ENCODE measurements around the gene TMEM9. TPM values are rescaled to one million over a fixed set of nuclear protein-coding genes. Genes with fewer than 3 reads are reported as not detected.

Gene TMEM9
- total and polyA plus RNA-seq, 2 of the 8 experiments (the other 6 are each of a cell fraction or from before 2014, with no cell fraction given): 79.9 to 181 TPM

DNA sequence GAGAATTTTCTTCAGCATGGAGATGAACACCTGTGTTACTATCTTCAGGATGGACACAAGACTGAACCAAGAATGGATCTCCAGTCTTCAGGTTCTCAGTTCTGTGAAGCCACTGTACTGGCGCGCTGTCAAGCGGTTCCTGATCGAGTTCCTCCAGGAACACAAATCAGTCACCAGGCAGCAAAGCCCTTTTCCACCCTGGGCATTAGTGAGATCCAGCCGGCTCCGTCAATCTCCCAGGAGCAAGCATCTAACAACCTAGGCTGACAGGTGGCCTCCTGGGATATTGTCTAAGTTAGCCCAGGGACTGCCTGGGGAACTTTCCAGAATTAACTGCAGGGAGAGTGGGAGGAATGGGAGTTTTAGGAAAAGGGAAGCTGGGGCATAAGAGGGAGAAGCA, 26.6 kb upstream of the TMEM9 start:
- Histone ChIP-seq H3K56ac (replicated peaks; ENCODE audit: insufficient read length, low read depth, low read length) (no peak overlapping the region), H3K9ac (replicated peaks in 1 of 4; ENCODE audit: extremely low read depth in 1 of 4, low read depth in 3 of 4, low read length in 3 of 4) (no peak overlapping the region), H3K4me2 (ENCODE audit: insufficient read depth in 1 of 2, low read depth in 2 of 2, low read length in 2 of 2) (no peak overlapping the region), H3K9me3 (ENCODE audit: insufficient read depth in 2 of 2, low read depth in 1 of 2, low read length in 1 of 2) (no peaks in the 10 kb centered on the region), H4K91ac (replicated peaks; ENCODE audit: insufficient read length, low read length) (no peak overlapping the region), H3K79me2 (ENCODE audit: control insufficient read depth in 1 of 2, insufficient read depth in 2 of 2, low read length in 2 of 2) (no peaks in the 10 kb centered on the region), H2BK5ac (ENCODE audit: low read depth, low read length) (no peak overlapping the region), H2BK15ac (ENCODE audit: low read length) (no peak overlapping the region), H2AFZ (ENCODE audit: low read length) (no peak overlapping the region), H2BK12ac (ENCODE audit: low read depth, low read length) (no peak overlapping the region), H4K20me1 (replicated peaks in 1 of 2; ENCODE audit: control insufficient read depth in 1 of 2, insufficient read depth in 2 of 2, low read length in 2 of 2) (no peaks in the 10 kb centered on the region), H3K18ac (ENCODE audit: extremely low read depth, low read length) (no peak overlapping the region), H3K36me3 (ENCODE audit: control insufficient read depth in 2 of 4, insufficient read depth in 4 of 4, low read length in 3 of 4) (no peaks in the 10 kb centered on the region; a peak in 1 of 8 replicates), H3K79me1 (ENCODE audit: low read depth, low read length) (no peaks in the 10 kb centered on the region), H3K27ac (ENCODE audit: low read depth, low read length) (no peak overlapping the region), H3K27me3 (replicated peaks in 1 of 4; ENCODE audit: control insufficient read depth in 3 of 4, extremely low read depth in 1 of 4, insufficient read depth in 3 of 4, low read length in 3 of 4) (no peaks in the 10 kb centered on the region), H3K4me3 (ENCODE audit: extremely low read depth in 1 of 4, insufficient read depth in 2 of 4, low read depth in 3 of 4, low read length in 4 of 4) (no peak overlapping the region), H2BK120ac (replicated peaks; ENCODE audit: low read depth, low read length) (no peak overlapping the region), H4K8ac (ENCODE audit: extremely low read depth, insufficient read depth, low read length) (no peak overlapping the region), H3K14ac (ENCODE audit: insufficient read length) (no peak overlapping the region), H4K5ac (ENCODE audit: insufficient read length, low read depth, low read length) (no peak overlapping the region), H3K23ac (ENCODE audit: insufficient read length) (no peak overlapping the region), H2BK20ac (ENCODE audit: low read length) (no peak overlapping the region), H3K23me2 (ENCODE audit: low read depth, low read length) (no peaks in the 10 kb centered on the region; the same call in 1 of the 2 replicates), H2AK5ac (ENCODE audit: low read depth, low read length) (no peak overlapping the region), H3K4ac (replicated peaks; ENCODE audit: insufficient read length, low read depth, low read length) (no peak overlapping the region), H3K4me1 (replicated peaks in 1 of 4; ENCODE audit: control insufficient read depth in 3 of 4, insufficient read depth in 4 of 4, low read length in 3 of 4) (peaks cover 0 to 5% (median 0%) of the 10 kb centered on the region in 4 experiments; a peak in 3 of 7 replicates)
- ChIA-PET CTCF (ENCODE audit: partially characterized antibody) (interaction anchor here (0.7 to 2.0 kb wide), 4 partner anchors 11 to 205 kb away, joined by 4 to 10 read pairs (median 4); partner anchors contain the start of gene TMEM9), POLR2A (ENCODE audit: partially characterized antibody) (interaction anchor here (1.0 to 1.2 kb wide), 2 partner anchors 11 to 15 kb away, joined by 3 read pairs; no protein-coding TSS in a partner anchor)
- no peak for FAIRE-seq
- no peak for TF ChIP-seq ZNF274 (IDR thresholded peaks at IDR 0.05; ENCODE audit: borderline replicate concordance, extremely low read depth, low read length)
- no peak for TF ChIP-seq CEBPB (IDR thresholded peaks at IDR 0.05; ENCODE audit: low read depth, low read length)
- TF ChIP-seq RBBP5 (IDR thresholded peaks at IDR 0.05; ENCODE audit: borderline replicate concordance, low read depth, low read length): no peak
- no peak for TF ChIP-seq YY1 (IDR thresholded peaks at IDR 0.05; ENCODE audit: low read depth, low read length)
- no peak for TF ChIP-seq CTBP2 (IDR thresholded peaks at IDR 0.05; ENCODE audit: borderline replicate concordance, insufficient read depth, insufficient read length, low read length)
- no peak for TF ChIP-seq POU5F1 (IDR thresholded peaks at IDR 0.05; ENCODE audit: low read depth, low read length)
- no peak for TF ChIP-seq MAX (IDR thresholded peaks at IDR 0.05)
- no peak for TF ChIP-seq RAD21 (IDR thresholded peaks at IDR 0.05 in 1 of 2, conservative IDR thresholded peaks at IDR 0.05 in 1 of 2; ENCODE audit: low read depth in 2 of 2, low read length in 2 of 2)
- TF ChIP-seq MAFK (IDR thresholded peaks at IDR 0.05; ENCODE audit: low read depth, low read length): no peak
- no peak for TF ChIP-seq EGR1 (IDR thresholded peaks at IDR 0.05; ENCODE audit: borderline replicate concordance, low read depth, low read length)
- 96% methylated on average over 6 of the region's 6 CpGs; no CpG with 5 or more reads in 1 of the 2 experiments for WGBS, 2 experiments (ENCODE audit: extremely low coverage in 1 of 2, insufficient coverage in 1 of 2, insufficient read length in 1 of 2, insufficient replicate concordance in 2 of 2, low coverage in 1 of 2, low lambda C conversion rate in 2 of 2, missing lambda C conversion rate in 1 of 2)
- DNase-seq (ENCODE audit: low read depth in 1 of 2, low spot score in 2 of 2): no peak
